CD4-positive, alpha-beta T cell treated with Interleukin-1 beta for 1 hour (primary cell): Measurements from ENCODE around the gene RASGRP1.
"Not testable (repeated sequence)": the region's sequence is repeated elsewhere in the genome, so short reads cannot be mapped to it uniquely, and the experiment has no call there.

ENCODE experiments used
- DNase-seq, 2 donors: peaks; one replicate each; pipeline ENCODE4 v3.0.0-alpha.2; 2020 to 2022

Gene RASGRP1

GRCh38 chr15:38564557-38565286, at the start of gene RASGRP1:
RASGRP1 (minus strand) TSS chr15:38564814; CDS start chr15:38564628, 186 bp downstream.
- DNase-seq: peak; percentile 89 to 90

- no peak for DNase-seq
Observed at GRCh38 chr15:38613085-38613484, 48.5 kb upstream of the RASGRP1 start.

- DNase-seq: no peak
Observed at GRCh38 chr15:38612159-38612863, 47.7 kb upstream of the RASGRP1 start.

- peak; percentile 5 to 31 for DNase-seq
Observed at GRCh38 chr15:38611228-38611627, 46.6 kb upstream of the RASGRP1 start.

GRCh38 chr15:38610748-38611147, 46.1 kb upstream of the RASGRP1 start:
- DNase-seq: peak; percentile 24 to 57

GRCh38 chr15:38609097-38609738, 44.6 kb upstream of the RASGRP1 start:
- DNase-seq: no peak

GRCh38 chr15:38608682-38609081, 44.1 kb upstream of the RASGRP1 start:
- DNase-seq: no peak

GRCh38 chr15:38605744-38606143, 41.1 kb upstream of the RASGRP1 start:
- DNase-seq: no peak

- no peak for DNase-seq
Observed at GRCh38 chr15:38603672-38604071, 39.1 kb upstream of the RASGRP1 start.

GRCh38 chr15:38602910-38603670, 38.5 kb upstream of the RASGRP1 start:
- DNase-seq: no peak

- no peak for DNase-seq
Observed at GRCh38 chr15:38600236-38600635, 35.6 kb upstream of the RASGRP1 start.

- DNase-seq: no peak
Observed at GRCh38 chr15:38598749-38599148, 34.1 kb upstream of the RASGRP1 start.

- no peak for DNase-seq
Observed at GRCh38 chr15:38597219-38597800, 32.7 kb upstream of the RASGRP1 start.

- DNase-seq: no peak
Observed at GRCh38 chr15:38593524-38593923, 28.9 kb upstream of the RASGRP1 start.

GRCh38 chr15:38589502-38589901, 24.9 kb upstream of the RASGRP1 start:
- no peak for DNase-seq

- DNase-seq: no peak
Observed at GRCh38 chr15:38588672-38589071, 24.1 kb upstream of the RASGRP1 start.

GRCh38 chr15:38587214-38587613, 22.6 kb upstream of the RASGRP1 start:
- DNase-seq: peak in 1 of 2 donors; percentile 9

GRCh38 chr15:38586005-38586404, 21.4 kb upstream of the RASGRP1 start:
- not testable (repeated sequence) for DNase-seq

GRCh38 chr15:38578626-38579025, 14.0 kb upstream of the RASGRP1 start:
- no peak for DNase-seq

- no peak for DNase-seq
Observed at GRCh38 chr15:38577424-38577987, 12.9 kb upstream of the RASGRP1 start.

GRCh38 chr15:38576837-38577236, 12.2 kb upstream of the RASGRP1 start:
- no peak for DNase-seq

- no peak for DNase-seq
Observed at GRCh38 chr15:38576261-38576660, 11.6 kb upstream of the RASGRP1 start.
